Fibroblast of mammary gland (primary cell): ENCODE data around the gene ATP13A2.

Experiments used
- DNase-seq: peaks from one replicate; pipeline ENCODE4 v3.0.0-alpha.2; 2010; ENCODE audit warnings: low read depth
- H3K4me3 ChIP-seq: 2 replicates; pipeline ENCODE4 v1.5.1; 2011; ENCODE audit warnings: low read depth, mild to moderate bottlenecking, low read length, moderate library complexity; ENCODE audit not compliant: control insufficient read depth
- TF ChIP-seq, protein P1 (sequence below): conservative IDR thresholded peaks from 2 replicates; pipeline ENCODE4 v1.5.1; 2011; ENCODE audit warnings: low read depth, low read length, inconsistent platforms; ENCODE audit not compliant: control insufficient read depth, insufficient read depth

Gene ATP13A2

GRCh38 chr1:17014671-17015567 is 3.2 kb upstream of the ATP13A2 start:
- TF ChIP-seq, protein P1, sequence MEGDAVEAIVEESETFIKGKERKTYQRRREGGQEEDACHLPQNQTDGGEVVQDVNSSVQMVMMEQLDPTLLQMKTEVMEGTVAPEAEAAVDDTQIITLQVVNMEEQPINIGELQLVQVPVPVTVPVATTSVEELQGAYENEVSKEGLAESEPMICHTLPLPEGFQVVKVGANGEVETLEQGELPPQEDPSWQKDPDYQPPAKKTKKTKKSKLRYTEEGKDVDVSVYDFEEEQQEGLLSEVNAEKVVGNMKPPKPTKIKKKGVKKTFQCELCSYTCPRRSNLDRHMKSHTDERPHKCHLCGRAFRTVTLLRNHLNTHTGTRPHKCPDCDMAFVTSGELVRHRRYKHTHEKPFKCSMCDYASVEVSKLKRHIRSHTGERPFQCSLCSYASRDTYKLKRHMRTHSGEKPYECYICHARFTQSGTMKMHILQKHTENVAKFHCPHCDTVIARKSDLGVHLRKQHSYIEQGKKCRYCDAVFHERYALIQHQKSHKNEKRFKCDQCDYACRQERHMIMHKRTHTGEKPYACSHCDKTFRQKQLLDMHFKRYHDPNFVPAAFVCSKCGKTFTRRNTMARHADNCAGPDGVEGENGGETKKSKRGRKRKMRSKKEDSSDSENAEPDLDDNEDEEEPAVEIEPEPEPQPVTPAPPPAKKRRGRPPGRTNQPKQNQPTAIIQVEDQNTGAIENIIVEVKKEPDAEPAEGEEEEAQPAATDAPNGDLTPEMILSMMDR = no peak
- no peak overlapping the region for H3K4me3 ChIP-seq

DNA sequence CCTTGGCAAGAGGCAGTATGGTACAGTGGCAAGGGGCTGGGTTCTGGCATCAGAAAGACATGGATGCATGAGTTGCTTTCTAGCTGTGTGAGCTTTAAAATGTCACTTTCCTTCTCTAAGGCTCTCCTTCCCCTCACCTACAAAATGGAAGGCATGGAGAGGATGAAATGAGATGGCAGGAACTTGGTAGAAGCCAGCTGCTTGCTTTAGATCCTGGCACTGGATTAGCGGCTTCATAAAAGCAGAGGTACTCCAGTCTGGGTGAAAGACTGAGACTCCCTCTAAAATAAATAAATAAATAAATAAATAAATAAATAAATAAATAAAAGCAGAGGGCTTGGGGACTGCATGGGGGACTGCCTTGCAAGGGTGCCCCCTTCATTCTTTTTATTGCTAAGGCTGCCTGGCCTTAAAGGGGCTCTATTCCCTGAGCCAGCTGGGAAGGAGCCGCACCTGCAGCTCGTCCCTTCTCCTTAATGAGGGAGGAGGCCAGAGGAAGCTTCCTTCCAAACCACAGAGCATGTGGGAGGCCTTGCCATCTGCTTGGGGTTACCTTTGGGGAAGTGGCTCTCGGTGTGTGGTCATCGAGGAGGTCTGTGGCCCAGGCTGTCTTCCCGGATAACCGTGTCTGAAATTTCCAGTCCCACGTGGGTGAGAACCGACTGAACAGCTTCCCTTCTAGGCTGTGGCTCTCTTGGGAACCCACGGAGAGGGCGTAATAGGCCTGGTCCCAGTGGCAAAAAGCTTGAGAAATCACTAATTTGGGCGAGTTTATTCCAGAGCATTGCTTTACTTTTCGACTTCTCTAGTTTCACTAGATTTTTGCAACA is 2.0 kb upstream of the ATP13A2 start:
- TF ChIP-seq, protein P1 = no peak
- DNase-seq = no peak
- H3K4me3 ChIP-seq = no peak overlapping the region

More at GRCh38 chr1:17014671-17015567, 3.2 kb upstream of the ATP13A2 start:
- peak; percentile 12 for DNase-seq

GRCh38 chr1:17012775-17013490 is 1.2 kb upstream of the ATP13A2 start:
- DNase-seq = no peak
- TF ChIP-seq, protein P1 = no peak
- no peak overlapping the region for H3K4me3 ChIP-seq

DNA sequence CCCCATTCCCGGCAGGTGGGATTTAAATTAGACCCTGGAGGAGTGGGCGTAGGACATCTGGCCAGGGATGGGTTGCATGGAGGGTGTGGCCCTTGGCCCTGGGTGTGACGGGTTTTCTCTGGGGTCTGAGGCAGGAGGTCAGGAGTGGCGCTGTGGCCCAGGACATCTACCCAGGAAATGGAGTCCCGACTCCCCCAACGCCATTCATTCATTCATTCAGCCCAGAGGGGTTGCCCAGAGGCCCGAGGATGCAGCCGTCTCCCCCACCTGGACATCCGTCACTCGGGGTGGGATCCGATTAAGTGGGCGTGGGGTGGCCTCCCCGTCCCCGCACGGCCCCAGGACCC is 663 bp downstream of the ATP13A2 start:
- TF ChIP-seq, protein P1 = no peak
- no peak for DNase-seq
- H3K4me3 ChIP-seq = peak overlapping the region; percentile 60

GRCh38 chr1:17009706-17010105 is 2.0 kb downstream of the ATP13A2 start:
- no peak for DNase-seq
- no peak overlapping the region for H3K4me3 ChIP-seq
- TF ChIP-seq, protein P1 = no peak

GRCh38 chr1:17008208-17008855 is 3.4 kb downstream of the ATP13A2 start:
- no peak for DNase-seq
- H3K4me3 ChIP-seq = no peak overlapping the region
- TF ChIP-seq, protein P1 = no peak
